Measurements from ENCODE around the gene ARHGAP18. TPM values are rescaled to one million over a fixed set of nuclear protein-coding genes. Genes with fewer than 3 reads are reported as not detected.

Gene ARHGAP18
- total and polyA plus RNA-seq, 10 of the 15 experiments (the other 5 are each of a cell fraction or from before 2014, with no cell fraction given): 18.2 to 52.2 (median 31.7) TPM

- TF ChIP-seq MTA3 (IDR thresholded peaks at IDR 0.05; ENCODE audit: borderline replicate concordance, low read length) (no peak), HCFC1 (IDR thresholded peaks at IDR 0.05; ENCODE audit: low read length) (no peak), ZNF207 (IDR thresholded peaks at IDR 0.05; ENCODE audit: borderline replicate concordance) (0 out of 2 replicates have a peak, but pooled peaks have one; percentile 22), HDGF (IDR thresholded peaks at IDR 0.05) (peak; percentile 53; the same call in 1 of the 2 replicates)
- Histone ChIP-seq H3K79me2 (ENCODE audit: control insufficient read depth, insufficient read depth, low read length) (peaks cover 89% of the 10 kb centered on the region), H3K4me3 (no peak overlapping the region), H3K9ac (ENCODE audit: control insufficient read depth, insufficient read depth, low read length) (peak overlapping the region; percentile 11; the same call in 1 of the 2 replicates), H3K9me3 (replicated peaks; ENCODE audit: control insufficient read depth, insufficient read depth, low read length) (no peaks in the 10 kb centered on the region; the same call in 1 of the 3 replicates), H2AFZ (ENCODE audit: control insufficient read depth, low read depth, low read length) (no peak overlapping the region), H3K36me3 (ENCODE audit: control insufficient read depth in 2 of 2, insufficient read depth in 2 of 2, low read length in 1 of 2) (0 out of 4 replicates have a peak, but pooled peaks cover 0 to 13% of the 10 kb centered on the region in 2 experiments), H3K27ac (ENCODE audit: control insufficient read depth, insufficient read depth) (peak overlapping the region; percentile 93), H3K27me3 (replicated peaks in 1 of 2; ENCODE audit: control insufficient read depth in 2 of 2, insufficient read depth in 2 of 2, low read length in 1 of 2) (no peaks in the 10 kb centered on the region), H4K20me1 (ENCODE audit: control insufficient read depth, insufficient read depth) (no peaks in the 10 kb centered on the region), H3K4me2 (ENCODE audit: control insufficient read depth, insufficient read depth) (peak overlapping the region; percentile 84), H3K4me1 (ENCODE audit: control insufficient read depth, insufficient read depth, low read length) (peaks cover 52% of the 10 kb centered on the region)
- DNase-seq (ENCODE audit: low read depth, low spot score) (no peak), FAIRE-seq (no peak), ATAC-seq (no peak)
- BruUV-seq (replicated peaks): no TSS peak
- in situ Hi-C loops (cut with MboI) (no loop called here), intact Hi-C loops (cut with micrococcal nuclease; ENCODE audit: unreplicated experiment) (loop anchor here (1.0 to 2.0 kb wide), 2 partner anchors 13 to 16 kb away; no protein-coding TSS in a partner anchor)
- ChIA-PET RAD21 (ENCODE audit: unreplicated experiment) (interaction anchor here (0.9 to 8.5 kb wide), 9 partner anchors 10 to 78 kb away, joined by 3 to 138 read pairs (median 9); partner anchors contain the start of gene ARHGAP18), SMC1A (ENCODE audit: uncharacterized antibody, unreplicated experiment) (interaction anchor here (1.2 to 22.4 kb wide), 10 partner anchors 9 to 64 kb away, joined by 4 to 434 read pairs (median 38); partner anchors contain the start of gene ARHGAP18), POLR2A (interaction anchor here (0.7 to 8.6 kb wide), 7 partner anchors 9 to 65 kb away, joined by 3 to 85 read pairs (median 45); partner anchors contain the start of gene ARHGAP18), CTCF (interaction anchor here (0.9 to 3.4 kb wide), 10 partner anchors 10 to 64 kb away, joined by 3 to 13 read pairs (median 5); partner anchors contain the start of gene ARHGAP18)
- WGBS (ENCODE audit: insufficient coverage, insufficient replicate concordance, low lambda C conversion rate, missing lambda C conversion rate): 83% methylated on average over 8 of the region's 8 CpGs
These were observed 24.9 kb downstream of the ARHGAP18 start for GRCh38 chr6:129684903-129685661.

Data from GM12878 (cell line).